T-helper 1 cell treated with Interleukin-12 subunit alpha and Interleukin-12 subunit beta and Interleukin-4 antibody, amounts not matched to agents 30 ng/mL and 1 ng/mL, for 36 hours (primary cell): ENCODE data around the gene MALAT1. TPM values are rescaled to one million over a fixed set of nuclear protein-coding genes. Genes with fewer than 3 reads are reported as not detected.

Experiments
- intact Hi-C: fragments of 100-400 bp; cut with micrococcal nuclease; formaldehyde crosslinking; loops from one replicate; pipeline ENCODE4 v1.15.1; 2024
- total RNA-seq: library from RNA; stranded (reverse); gene quantifications from 2 replicates; pipeline ENCODE4 v1.2.3, GENCODE V29; 2022

MALAT1 gene
- total RNA-seq, 1 donor from 2014 or later = 8,695 TPM

DNA sequence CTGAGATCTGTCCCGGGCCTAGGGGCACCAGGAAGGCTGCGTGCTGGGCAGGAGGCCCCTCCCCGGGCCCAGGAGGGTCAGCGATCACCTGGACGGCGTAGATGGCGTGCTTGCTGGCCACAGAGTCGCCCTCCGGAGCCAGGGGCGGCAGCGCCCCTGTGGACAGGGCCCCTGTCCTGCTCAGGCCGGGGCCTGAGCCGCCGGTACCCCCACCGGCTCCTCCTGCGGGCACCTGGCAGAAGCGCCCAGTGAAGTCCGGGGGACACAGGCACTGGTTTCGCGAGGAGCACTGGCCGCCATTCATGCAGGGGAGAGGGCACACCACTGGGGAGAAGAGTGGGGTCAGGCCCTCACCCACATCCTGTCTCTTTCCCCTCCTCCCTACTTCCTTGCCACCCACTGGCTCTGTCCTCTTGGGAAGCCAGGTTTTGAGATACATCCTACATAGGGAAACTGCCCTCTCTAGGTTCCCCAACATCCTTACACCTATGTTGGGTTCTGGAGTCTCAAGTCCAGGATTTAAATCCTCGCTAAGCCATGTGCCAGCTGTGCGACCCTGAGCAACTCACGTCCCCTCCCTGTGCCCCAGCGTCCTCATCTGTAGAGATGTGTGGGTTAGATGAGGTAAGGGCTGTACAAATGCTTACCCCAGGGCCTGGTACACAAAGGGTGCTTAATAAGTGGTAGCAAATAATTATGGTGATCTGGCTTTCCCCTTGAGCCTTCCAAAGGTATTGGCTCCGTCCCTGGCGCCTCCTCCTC is 55.4 kb downstream of the MALAT1 start:
- intact Hi-C loops = loop anchor here (1.0 kb wide), 1 partner anchor 8 kb away; no protein-coding TSS in a partner anchor

DNA sequence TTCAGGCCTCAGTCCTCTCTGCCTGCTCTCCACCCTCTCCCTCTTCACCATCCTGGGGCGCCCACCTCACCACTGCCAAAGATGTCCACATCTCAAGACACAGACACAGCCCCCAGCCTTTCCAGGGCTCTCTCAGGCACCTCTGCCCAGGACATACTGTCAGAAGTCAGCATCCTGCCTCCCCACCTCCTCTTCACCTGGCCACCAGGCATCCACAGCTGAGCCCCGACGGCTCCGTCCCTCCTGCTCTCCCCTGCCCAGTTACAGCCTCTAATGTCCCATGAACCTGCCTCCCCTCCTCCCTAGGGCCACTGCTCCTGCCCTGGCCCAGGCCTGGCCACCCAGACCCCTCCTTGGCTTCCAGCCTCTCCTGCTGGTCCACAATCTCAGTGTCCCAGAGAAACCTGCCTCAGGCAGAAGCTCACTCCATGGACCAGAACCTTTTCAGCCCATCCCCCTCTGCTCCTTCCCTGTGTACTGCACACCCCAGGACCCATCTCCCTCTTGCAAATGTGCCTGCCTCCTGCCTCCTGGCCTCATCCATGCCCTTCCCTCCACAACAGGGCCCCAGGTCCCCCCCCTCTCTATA is 56.1 kb downstream of the MALAT1 start:
- intact Hi-C loops = loop anchor here (1.0 kb wide), 1 partner anchor 9 kb away; no protein-coding TSS in a partner anchor

DNA sequence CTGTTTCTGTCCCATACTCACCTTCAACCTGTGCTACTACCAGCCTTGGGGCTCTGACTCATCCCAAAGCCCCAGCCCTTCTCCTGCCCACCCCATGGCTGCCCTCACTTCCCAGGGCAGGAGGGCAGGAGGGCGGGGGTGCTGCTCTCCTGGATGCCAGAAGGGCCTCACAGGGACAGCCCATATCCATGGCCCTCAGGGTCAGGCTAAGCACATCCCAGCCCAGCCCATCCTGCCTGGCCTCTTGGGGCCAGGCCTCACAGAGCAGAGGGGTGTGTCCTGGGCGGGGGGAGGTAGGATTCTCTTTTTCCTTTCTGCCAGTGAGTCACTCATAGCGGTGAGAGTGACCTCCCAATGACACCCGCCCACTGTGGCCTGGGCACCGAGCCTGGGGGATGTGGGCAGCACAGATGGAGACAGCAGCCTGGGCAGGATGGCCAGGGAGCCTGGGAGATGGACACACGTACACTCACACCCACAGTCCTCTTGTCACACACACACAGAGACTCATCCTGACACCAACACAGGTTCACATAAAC is 56.9 kb downstream of the MALAT1 start:
- intact Hi-C loops = loop anchor here (2.0 kb wide), 1 partner anchor 15 kb away; no protein-coding TSS in a partner anchor

Other genes with a start within 250 kb of the MALAT1 start
- gene POLA2, start 237.1 kb upstream of the MALAT1 start, total RNA-seq = 51.9 and 53.2 TPM in 2 replicates
- gene CDC42EP2, start 184.2 kb upstream of the MALAT1 start, total RNA-seq = 1.1 and 1.6 TPM in 2 replicates
- 80.9 and 83.2 TPM in 2 replicates for gene DPF2, start 165.2 kb upstream of the MALAT1 start, total RNA-seq
- gene TIGD3, start 144.3 kb upstream of the MALAT1 start, total RNA-seq = 0.34 and 0.51 TPM in 2 replicates
- gene SLC25A45, start 116.4 kb upstream of the MALAT1 start, total RNA-seq = 26.0 and 26.8 TPM in 2 replicates
- gene FRMD8, start 112.4 kb upstream of the MALAT1 start, total RNA-seq = 57.5 and 61.6 TPM in 2 replicates
- 1,002 TPM in 2 replicates for gene NEAT1, start 76.2 kb upstream of the MALAT1 start, total RNA-seq
- gene SCYL1, start 26.0 kb downstream of the MALAT1 start, total RNA-seq = 82.4 and 84.4 TPM in 2 replicates
- gene LTBP3, start 59.3 kb downstream of the MALAT1 start, total RNA-seq = 99.6 and 106 TPM in 2 replicates
- gene ZNRD2, start 71.4 kb downstream of the MALAT1 start, total RNA-seq = 43.6 and 48.5 TPM in 2 replicates
- 58.1 and 58.2 TPM in 2 replicates for gene FAM89B, start 73.5 kb downstream of the MALAT1 start, total RNA-seq
- 122 and 128 TPM in 2 replicates for gene EHBP1L1, start 77.0 kb downstream of the MALAT1 start, total RNA-seq
- 1.9 and 2.2 TPM in 2 replicates for gene KCNK7, start 96.8 kb downstream of the MALAT1 start, total RNA-seq
- 94.4 and 96.1 TPM in 2 replicates for gene MAP3K11, start 115.2 kb downstream of the MALAT1 start, total RNA-seq
- gene PCNX3, start 116.7 kb downstream of the MALAT1 start, total RNA-seq = 61.8 and 66.4 TPM in 2 replicates
- 177 and 181 TPM in 2 replicates for gene SIPA1, start 139.1 kb downstream of the MALAT1 start, total RNA-seq
- 106 and 112 TPM in 2 replicates for gene RELA, start 163.9 kb downstream of the MALAT1 start, total RNA-seq
- 69.8 and 83.5 TPM in 2 replicates for gene KAT5, start 213.2 kb downstream of the MALAT1 start, total RNA-seq
- gene RNASEH2C, start 221.8 kb downstream of the MALAT1 start, total RNA-seq = 82.4 and 82.8 TPM in 2 replicates